Vagina (tissue), 2 donors: ENCODE data around the gene SGF29.

Experiments
- POLR2A ChIP-seq, 2 donors: fragments of 450-650 bp; IDR thresholded peaks; one replicate each; pipeline ENCODE4 v1.6.1; 2017; ENCODE audit warnings: antibody characterized with exemption in 2 of 2, mild to moderate bottlenecking in 2 of 2, moderate library complexity in 2 of 2
- TF ChIP-seq, protein P1 (sequence below), 3 experiments: fragments of 450-650 bp in 2 of 3; fragments of 200-600 bp in 1 of 3; sonication (generic) in 1 of 3; IDR thresholded peaks; one replicate each; pipeline ENCODE4 v1.5.1; 2017 to 2019; ENCODE audit warnings: antibody characterized with exemption in 3 of 3, mild to moderate bottlenecking in 2 of 3, moderate library complexity in 2 of 3

DNA sequence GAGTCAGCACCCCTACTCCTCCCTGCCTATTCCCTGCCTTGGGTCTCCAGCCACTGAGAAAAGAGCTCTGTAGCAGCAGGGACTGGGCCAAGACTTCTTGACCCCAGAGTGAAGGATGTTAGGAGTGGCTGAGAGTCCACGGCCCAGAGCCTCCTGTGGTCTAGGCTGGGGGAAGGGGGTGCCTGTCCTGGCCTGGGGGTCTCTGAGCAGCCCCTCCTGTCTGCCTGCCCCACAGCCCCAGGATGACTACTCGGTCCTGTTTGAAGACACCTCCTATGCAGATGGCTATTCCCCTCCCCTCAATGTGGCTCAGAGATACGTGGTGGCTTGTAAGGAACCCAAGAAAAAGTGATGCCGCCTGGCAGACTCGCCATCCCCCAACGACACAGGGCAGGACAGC is 37.6 kb downstream of the SGF29 start:
- TF ChIP-seq POLR2A (IDR thresholded peaks at IDR 0.05), result no peak
- TF ChIP-seq, protein P1, sequence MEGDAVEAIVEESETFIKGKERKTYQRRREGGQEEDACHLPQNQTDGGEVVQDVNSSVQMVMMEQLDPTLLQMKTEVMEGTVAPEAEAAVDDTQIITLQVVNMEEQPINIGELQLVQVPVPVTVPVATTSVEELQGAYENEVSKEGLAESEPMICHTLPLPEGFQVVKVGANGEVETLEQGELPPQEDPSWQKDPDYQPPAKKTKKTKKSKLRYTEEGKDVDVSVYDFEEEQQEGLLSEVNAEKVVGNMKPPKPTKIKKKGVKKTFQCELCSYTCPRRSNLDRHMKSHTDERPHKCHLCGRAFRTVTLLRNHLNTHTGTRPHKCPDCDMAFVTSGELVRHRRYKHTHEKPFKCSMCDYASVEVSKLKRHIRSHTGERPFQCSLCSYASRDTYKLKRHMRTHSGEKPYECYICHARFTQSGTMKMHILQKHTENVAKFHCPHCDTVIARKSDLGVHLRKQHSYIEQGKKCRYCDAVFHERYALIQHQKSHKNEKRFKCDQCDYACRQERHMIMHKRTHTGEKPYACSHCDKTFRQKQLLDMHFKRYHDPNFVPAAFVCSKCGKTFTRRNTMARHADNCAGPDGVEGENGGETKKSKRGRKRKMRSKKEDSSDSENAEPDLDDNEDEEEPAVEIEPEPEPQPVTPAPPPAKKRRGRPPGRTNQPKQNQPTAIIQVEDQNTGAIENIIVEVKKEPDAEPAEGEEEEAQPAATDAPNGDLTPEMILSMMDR (IDR thresholded peaks at IDR 0.05), result no peak
